Measurements from ENCODE around the gene RTBDN.

- TF ChIP-seq HDGF (IDR thresholded peaks at IDR 0.05; ENCODE audit: borderline replicate concordance) = no peak
- no peak for TF ChIP-seq SP1 (IDR thresholded peaks at IDR 0.05)
- no peak for TF ChIP-seq FOXM1 (IDR thresholded peaks at IDR 0.05; ENCODE audit: borderline replicate concordance)
- TF ChIP-seq NFRKB (IDR thresholded peaks at IDR 0.05) = no peak
- no peak for TF ChIP-seq BHLHE40 (IDR thresholded peaks at IDR 0.05; ENCODE audit: borderline replicate concordance)
Observed at GRCh38 chr19:12784394-12784870, 49.9 kb downstream of the RTBDN start.
